GM12891 (cell line): ENCODE measurements around the gene SYNJ1.
A peak's percentile ranks its signal among the peaks of the same experiment; 100 is the strongest.
"Not testable (repeated sequence)": the region's sequence is repeated elsewhere in the genome, so short reads cannot be mapped to it uniquely, and the experiment has no call there.

ENCODE experiments used
- DNase-seq: peaks from one replicate; pipeline ENCODE4 v3.0.0; 2011; ENCODE audit warnings: low spot score; ENCODE audit not compliant: insufficient read length
- FAIRE-seq: peaks from 2 replicates; lab custom pipeline; 2011; peaks lifted over from hg19 to GRCh38; lab: Jason Lieb, UNC
- PAX5 ChIP-seq: IDR thresholded peaks from 2 replicates; pipeline ENCODE4 v1.6.1; 2011; ENCODE audit warnings: low read length, moderate library complexity, mild to moderate bottlenecking; ENCODE audit not compliant: insufficient read depth, severe bottlenecking
- POLR2A ChIP-seq: IDR thresholded peaks from 2 replicates; pipeline ENCODE4 v1.6.1; 2011; ENCODE audit warnings: low read depth, low read length, control low read depth
- POLR2AphosphoS5 ChIP-seq: IDR thresholded peaks from 2 replicates; pipeline ENCODE4 v1.6.1; 2011; ENCODE audit warnings: low read depth, low read length, control low read depth
- POU2F2 ChIP-seq: IDR thresholded peaks from 2 replicates; pipeline ENCODE4 v1.6.1; 2011; ENCODE audit warnings: low read depth, mild to moderate bottlenecking, control low read depth, low read length, moderate library complexity
- SPI1 ChIP-seq: IDR thresholded peaks from 2 replicates; pipeline ENCODE4 v1.6.1; 2011; ENCODE audit warnings: low read depth, low read length, control low read depth
- TAF1 ChIP-seq: IDR thresholded peaks from 2 replicates; pipeline ENCODE4 v1.6.1; 2011; ENCODE audit warnings: low read depth, low read length, control low read depth

SYNJ1 gene

DNA sequence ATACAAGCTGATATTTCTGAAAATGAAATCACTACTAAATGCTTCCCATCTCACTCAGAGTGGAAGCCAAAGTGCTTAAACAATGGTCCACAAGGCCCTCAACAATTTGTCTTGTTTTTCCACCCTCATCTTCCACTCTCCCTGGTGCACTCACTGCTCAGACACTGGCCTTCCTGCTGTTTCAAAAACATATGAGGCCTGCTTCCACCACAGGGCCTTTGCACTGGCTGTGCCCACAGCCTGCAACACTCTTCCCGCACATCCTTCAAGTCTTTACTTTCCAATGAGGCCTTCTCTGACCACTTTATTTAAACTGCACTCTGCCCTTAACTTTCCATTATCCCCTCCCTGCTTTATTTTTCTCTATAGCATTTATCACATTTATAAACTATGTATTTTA is 53.8 kb downstream of the SYNJ1 start:
- no peak for TF ChIP-seq SPI1
- TF ChIP-seq POU2F2: no peak
- TF ChIP-seq POLR2A: no peak
- no peak for TF ChIP-seq POLR2AphosphoS5
- TF ChIP-seq TAF1: no peak
- TF ChIP-seq PAX5: no peak
- FAIRE-seq: no peak

DNA sequence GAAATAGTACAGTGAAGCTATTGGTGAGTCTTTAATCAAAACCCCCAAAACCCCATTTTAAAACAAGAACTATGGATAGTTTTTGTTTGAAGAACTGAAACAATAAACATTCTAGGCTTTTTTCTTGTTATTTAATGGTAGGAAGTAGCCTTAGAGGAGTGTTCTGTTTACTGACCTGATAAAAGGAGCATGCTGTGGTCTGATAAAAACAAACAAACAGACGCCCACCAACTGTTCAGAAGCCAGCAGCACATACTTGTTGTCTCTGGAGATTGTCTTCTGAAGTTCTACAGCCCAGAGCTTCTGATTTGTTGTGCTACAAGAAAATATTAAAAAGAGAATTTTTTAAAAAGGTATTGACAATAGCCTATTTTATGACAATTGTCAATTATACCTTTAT is 61.6 kb downstream of the SYNJ1 start:
- DNase-seq: no peak
- TF ChIP-seq POLR2A (no peak), PAX5 (no peak), POU2F2 (no peak), POLR2AphosphoS5 (no peak), SPI1 (no peak), TAF1 (no peak)
- no peak for FAIRE-seq

More for the DNA sequence above, 53.8 kb downstream of the SYNJ1 start:
- DNase-seq: no peak

DNA sequence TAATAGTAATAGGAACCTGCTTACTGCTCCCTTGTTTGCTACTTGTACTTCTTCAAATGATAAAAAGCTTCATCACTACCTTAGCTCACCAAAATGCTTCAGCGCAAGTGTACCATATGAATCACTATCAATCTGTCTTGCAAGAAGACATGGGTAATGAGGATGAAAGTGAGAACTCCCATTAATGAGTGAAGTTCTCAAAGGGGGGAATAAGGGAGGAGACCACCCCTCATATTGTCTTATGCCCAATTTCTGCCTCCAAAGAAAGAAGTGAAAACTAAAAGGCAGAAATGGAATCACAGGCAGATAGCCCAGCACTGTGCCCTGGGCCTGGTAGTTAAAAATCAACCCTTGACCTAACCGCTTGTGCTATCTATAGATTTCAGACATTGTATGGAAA is 63.7 kb downstream of the SYNJ1 start:
- FAIRE-seq, DNase-seq: not testable (repeated sequence)

DNA sequence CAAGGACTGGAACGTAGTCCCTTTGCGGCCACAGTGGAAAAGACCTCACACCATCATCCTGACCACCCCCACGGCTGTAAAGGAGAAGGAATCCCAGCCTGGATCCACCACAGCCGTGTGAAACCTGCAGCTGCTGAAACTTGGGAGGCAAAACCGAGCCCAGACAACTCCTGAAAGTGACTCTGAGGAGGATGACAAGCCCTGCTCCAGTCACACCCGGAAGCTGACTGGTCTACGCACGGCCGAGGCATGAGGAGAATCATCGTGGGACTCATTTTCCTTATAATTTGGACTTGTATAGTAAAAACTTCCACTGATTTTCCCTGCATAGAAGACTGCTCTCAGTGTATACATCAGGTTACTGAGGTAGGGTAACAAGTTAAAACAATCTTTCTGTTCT is 65.8 kb downstream of the SYNJ1 start:
- FAIRE-seq, DNase-seq: not testable (repeated sequence)

DNA sequence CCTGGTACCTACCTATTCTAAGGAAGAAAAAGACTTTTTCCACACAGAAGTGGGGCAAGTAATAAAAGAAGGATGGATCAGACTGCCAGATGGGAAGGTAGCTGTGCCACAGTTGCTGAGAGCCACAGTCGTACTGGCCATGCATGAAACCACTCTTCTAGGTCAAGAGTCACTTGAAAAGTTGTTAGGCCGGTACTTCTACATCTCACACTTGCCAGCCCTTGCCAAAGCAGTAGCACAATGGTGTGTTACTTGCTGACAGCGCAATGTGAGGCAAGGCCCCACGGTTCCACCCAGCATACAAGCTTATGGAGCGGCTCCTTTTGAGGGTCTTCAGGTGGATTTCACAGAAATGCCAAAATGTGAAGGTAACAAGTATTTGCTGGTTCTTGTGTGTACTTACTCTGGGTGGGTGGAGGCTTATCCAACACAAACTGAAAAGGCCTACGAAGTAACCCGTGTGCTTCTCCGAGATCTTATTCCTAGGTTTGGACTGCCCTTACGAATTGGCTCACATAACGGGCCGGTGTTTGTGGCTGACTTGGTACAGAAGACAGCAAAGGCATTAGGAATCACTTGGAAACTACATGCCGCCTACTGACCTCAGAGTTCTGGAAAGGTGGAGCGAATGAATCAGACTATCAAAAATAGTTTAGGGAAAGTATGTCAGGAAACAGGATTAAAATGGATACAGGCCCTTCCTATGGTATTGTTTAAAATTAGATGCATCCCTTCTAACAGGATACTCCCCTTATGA is 66.6 kb downstream of the SYNJ1 start:
- FAIRE-seq: not testable (repeated sequence)

DNA sequence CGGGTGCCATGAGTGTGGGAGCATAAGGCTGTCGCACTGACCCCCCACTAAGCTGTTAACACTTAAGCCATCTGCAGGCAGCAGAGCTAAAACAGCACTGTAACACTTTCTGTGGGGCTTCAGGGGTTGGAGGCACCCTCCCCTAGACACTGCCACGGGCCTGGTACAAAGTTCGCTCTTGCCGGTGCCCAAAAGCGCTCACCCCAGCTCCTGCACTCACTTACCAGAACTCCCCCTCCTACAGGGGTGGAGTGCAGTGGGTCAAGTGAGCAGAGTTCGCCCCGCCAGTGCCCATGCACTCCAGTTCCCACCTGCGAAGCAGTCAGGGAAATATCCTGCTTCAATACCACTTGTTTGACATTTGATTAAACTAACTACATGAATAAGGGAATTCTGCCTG is 69.3 kb downstream of the SYNJ1 start:
- FAIRE-seq (no peak), DNase-seq (no peak)
- no peak for TF ChIP-seq POLR2A
- TF ChIP-seq POU2F2: no peak
- TF ChIP-seq TAF1: no peak
- TF ChIP-seq PAX5: no peak
- TF ChIP-seq POLR2AphosphoS5: no peak
- TF ChIP-seq SPI1: no peak

More for the DNA sequence above, 66.6 kb downstream of the SYNJ1 start:
- DNase-seq: not testable (repeated sequence)

DNA sequence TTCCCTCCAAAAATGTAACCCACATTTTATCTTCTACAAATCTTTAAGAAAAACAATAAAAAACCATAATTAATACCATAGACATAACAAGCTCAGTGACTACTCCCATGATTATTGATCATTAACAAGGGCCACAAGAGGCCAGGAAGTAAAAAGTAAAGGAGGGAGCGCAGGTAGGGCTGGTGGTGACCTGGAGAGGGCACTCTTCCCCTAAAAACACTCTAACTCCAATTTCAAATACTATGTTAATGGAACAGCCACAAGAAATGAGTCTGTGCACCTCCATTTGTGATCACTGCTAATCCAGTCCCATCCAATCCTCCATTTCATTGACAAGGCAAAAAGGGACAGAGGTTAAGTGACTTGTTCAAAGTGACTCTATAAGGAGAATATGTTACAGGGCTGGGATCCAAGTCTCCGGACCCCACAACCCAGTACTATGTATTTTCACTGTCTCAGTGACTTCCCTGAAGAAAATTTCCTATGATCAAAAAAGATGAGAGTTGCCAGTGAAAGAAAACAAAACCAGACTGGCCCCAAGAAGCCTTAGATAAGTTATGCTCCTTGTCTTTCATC is 74.4 kb downstream of the SYNJ1 start:
- FAIRE-seq (peak; percentile 64), DNase-seq (peak; percentile 25)
- TF ChIP-seq POU2F2 (no peak), TAF1 (no peak), POLR2AphosphoS5 (no peak)

DNA sequence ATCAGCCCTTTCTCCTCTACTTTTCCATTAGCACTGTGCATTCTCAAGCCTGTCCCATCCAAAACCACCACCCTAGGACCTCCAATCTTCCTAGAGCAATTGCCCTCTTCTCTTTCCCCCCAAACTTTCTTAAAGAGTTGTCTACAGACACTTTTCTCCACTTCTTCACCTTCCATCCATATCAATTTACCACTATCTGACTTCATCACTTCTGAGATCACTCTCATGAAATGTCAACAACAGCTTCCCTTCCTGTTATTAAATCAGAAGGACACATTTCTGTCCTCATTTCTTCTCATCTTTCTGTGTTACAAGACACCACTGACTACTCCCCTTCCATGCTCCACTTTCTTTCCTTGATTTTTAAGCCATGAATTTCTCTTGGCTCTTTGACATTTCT is 79.6 kb downstream of the SYNJ1 start:
- TF ChIP-seq POU2F2: no peak
- no peak for TF ChIP-seq TAF1
- TF ChIP-seq SPI1: no peak
- no peak for TF ChIP-seq POLR2A
- TF ChIP-seq POLR2AphosphoS5: no peak
- TF ChIP-seq PAX5: no peak
- no peak for FAIRE-seq

DNA sequence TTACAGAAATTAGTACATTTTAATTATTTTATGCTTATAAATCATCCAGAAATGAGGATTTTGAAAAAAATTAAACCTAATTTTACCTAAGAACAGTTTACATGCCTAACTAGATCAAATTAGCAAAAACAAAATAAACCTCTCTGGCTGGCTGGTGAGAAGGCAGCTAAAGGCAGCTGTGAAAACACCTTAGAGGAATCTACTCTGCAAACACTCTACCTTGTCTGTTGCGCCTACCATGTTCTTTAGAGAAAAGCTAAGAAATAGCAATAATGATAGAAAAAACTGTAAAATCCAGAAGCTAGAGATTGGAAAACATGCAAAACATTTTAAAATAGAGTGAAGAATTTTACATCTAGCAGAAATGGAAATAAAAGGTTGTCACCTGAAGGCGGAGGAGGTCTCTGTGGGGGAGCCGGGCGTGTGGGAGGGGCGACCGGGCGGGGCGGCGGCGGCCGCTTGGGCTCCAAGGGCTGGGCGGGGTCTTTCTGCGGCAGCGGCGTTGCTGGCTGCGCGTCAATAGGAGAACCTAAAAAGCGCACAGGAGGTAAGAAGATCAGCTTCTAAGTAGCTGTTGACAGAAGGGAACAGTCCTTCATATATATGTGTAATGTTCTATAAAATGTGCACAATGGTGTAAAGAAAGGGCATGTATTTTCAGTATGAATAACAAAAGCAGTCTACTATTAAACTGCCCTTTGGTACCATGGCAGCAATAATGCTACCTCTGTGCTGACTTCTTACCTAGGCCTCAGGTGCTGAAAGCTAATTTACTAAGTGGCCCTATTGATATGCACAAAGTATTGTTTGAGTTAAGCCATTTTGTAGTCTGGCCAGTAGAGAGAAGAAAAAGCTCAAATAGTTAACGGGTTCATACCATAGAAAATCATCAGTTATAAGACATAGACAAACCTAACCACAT is 82.3 kb downstream of the SYNJ1 start:
- no peak for DNase-seq
- no peak for FAIRE-seq
- TF ChIP-seq POLR2A (no peak), SPI1 (no peak), POLR2AphosphoS5 (no peak), PAX5 (no peak), TAF1 (no peak), POU2F2 (no peak)

More for the DNA sequence above, 79.6 kb downstream of the SYNJ1 start:
- DNase-seq: no peak
